HG03280 (cell line): Measurements from ENCODE around the gene TBATA.

Experiments
- ATAC-seq: cut with Tn5 transposase; IDR thresholded peaks from one replicate; pipeline ENCODE4 v1.9.1; 2021; ENCODE audit warnings: mild to moderate bottlenecking, moderate library complexity; ENCODE audit not compliant: unreplicated experiment

Gene TBATA

GRCh38 chr10:70763567-70763966, 21.6 kb downstream of the TBATA start:
- no peak for ATAC-seq

GRCh38 chr10:70762441-70763175, 22.6 kb downstream of the TBATA start:
- no peak for ATAC-seq

- ATAC-seq, result no peak
Observed at GRCh38 chr10:70761727-70762350, 23.3 kb downstream of the TBATA start.

- no peak for ATAC-seq
Observed at GRCh38 chr10:70761031-70761601, 24.1 kb downstream of the TBATA start.

GRCh38 chr10:70760271-70760787, 24.8 kb downstream of the TBATA start:
- no peak for ATAC-seq

- ATAC-seq, result no peak
Observed at GRCh38 chr10:70759781-70760180, 25.4 kb downstream of the TBATA start.

- no peak for ATAC-seq
Observed at GRCh38 chr10:70758757-70759514, 26.2 kb downstream of the TBATA start.

GRCh38 chr10:70757856-70758255, 27.3 kb downstream of the TBATA start:
- no peak for ATAC-seq

- no peak for ATAC-seq
Observed at GRCh38 chr10:70756700-70757360, 28.3 kb downstream of the TBATA start.

- no peak for ATAC-seq
Observed at GRCh38 chr10:70753841-70754621, 31.1 kb downstream of the TBATA start.

- no peak for ATAC-seq
Observed at GRCh38 chr10:70753026-70753663, 32.0 kb downstream of the TBATA start.

GRCh38 chr10:70752571-70752970, 32.6 kb downstream of the TBATA start:
- ATAC-seq, result no peak

GRCh38 chr10:70751991-70752390, 33.2 kb downstream of the TBATA start:
- ATAC-seq, result no peak

- no peak for ATAC-seq
Observed at GRCh38 chr10:70751356-70751755, 33.8 kb downstream of the TBATA start.

- ATAC-seq, result no peak
Observed at GRCh38 chr10:70750156-70750703, 34.9 kb downstream of the TBATA start.

GRCh38 chr10:70749756-70750155, 35.4 kb downstream of the TBATA start:
- ATAC-seq, result no peak

- ATAC-seq, result no peak
Observed at GRCh38 chr10:70748801-70749573, 36.2 kb downstream of the TBATA start.

GRCh38 chr10:70748305-70748704, 36.9 kb downstream of the TBATA start:
- no peak for ATAC-seq
